CD4-positive, alpha-beta memory T cell (primary cell): ENCODE results near the gene ANOS1. TPM values are rescaled to one million over a fixed set of nuclear protein-coding genes. Genes with fewer than 3 reads are reported as not detected.

Experiments used
- CTCF ChIA-PET: fragments of 350-600 bp; sonication (Branson Sonifier 250); formaldehyde crosslinking; loops from one replicate; lab custom pipeline; 2021; ENCODE audit warnings: inconsistent platforms; ENCODE audit not compliant: partially characterized antibody; lab: Charles Lee
- POLR2A ChIA-PET: fragments of 350-600 bp; sonication (Branson Sonifier 250); formaldehyde crosslinking; loops from one replicate; lab custom pipeline; 2021; ENCODE audit not compliant: partially characterized antibody; lab: Charles Lee
- DNase-seq, 5 donors: peaks; one replicate each; pipeline versions ENCODE4 v3.0.0 to v3.0.0-alpha.2; 2020 to 2022; ENCODE audit warnings: mixed read lengths in 1 of 5
- H3K27ac ChIP-seq: one replicate; pipeline ENCODE4 v1.7.0; 2013; ENCODE audit warnings: low read depth, low read length
- H3K27me3 ChIP-seq: 2 replicates; pipeline ENCODE4 v1.7.0; 2013; ENCODE audit warnings: mild to moderate bottlenecking, low read length, moderate library complexity; ENCODE audit not compliant: insufficient read depth
- H3K36me3 ChIP-seq: 2 replicates; pipeline ENCODE4 v1.7.0; 2013; ENCODE audit warnings: mild to moderate bottlenecking, low read length, moderate library complexity; ENCODE audit not compliant: insufficient read depth
- H3K4me1 ChIP-seq: 2 replicates; pipeline ENCODE4 v1.7.0; 2013; ENCODE audit warnings: mild to moderate bottlenecking, low read length, moderate library complexity; ENCODE audit not compliant: insufficient read depth
- H3K4me3 ChIP-seq, 2 donors: one replicate each; pipeline ENCODE4 v1.7.0; 2013; ENCODE audit warnings: low read length in 2 of 2, mild to moderate bottlenecking in 1 of 2
- H3K9me3 ChIP-seq, 2 donors: one replicate each; pipeline ENCODE4 v1.7.0; 2013; ENCODE audit warnings: low read length in 2 of 2, control low read depth in 1 of 2; ENCODE audit not compliant: control insufficient read depth in 1 of 2
- H3K27ac Mint-ChIP-seq, 7 donors: one replicate each; pipeline ENCODE4 v1.8.0; 2020 to 2021; ENCODE audit warnings: mixed read lengths in 7 of 7, mild to moderate bottlenecking in 6 of 7, inconsistent platforms in 3 of 7, moderate library complexity in 3 of 7
- H3K27me3 Mint-ChIP-seq, 2 donors: one replicate each; pipeline ENCODE4 v1.8.0; 2020 to 2021; ENCODE audit warnings: mixed read lengths in 2 of 2
- H3K36me3 Mint-ChIP-seq, 2 donors: one replicate each; pipeline ENCODE4 v1.8.0; 2020 to 2021; ENCODE audit warnings: mixed read lengths in 2 of 2, inconsistent platforms in 1 of 2, mild to moderate bottlenecking in 1 of 2
- H3K4me1 Mint-ChIP-seq, 4 donors: one replicate each; pipeline ENCODE4 v1.8.0; 2020 to 2021; ENCODE audit warnings: mixed read lengths in 4 of 4, mild to moderate bottlenecking in 1 of 4
- H3K4me3 Mint-ChIP-seq, 8 donors: one replicate each; pipeline ENCODE4 v1.8.0; 2020 to 2021; ENCODE audit warnings: mixed read lengths in 8 of 8, mild to moderate bottlenecking in 7 of 8, moderate library complexity in 6 of 8, inconsistent platforms in 3 of 8
- H3K9me3 Mint-ChIP-seq, 8 donors: one replicate each; pipeline ENCODE4 v1.8.0; 2020 to 2021; ENCODE audit warnings: mixed read lengths in 8 of 8, mild to moderate bottlenecking in 5 of 8, inconsistent platforms in 3 of 8, moderate library complexity in 1 of 8
- intact Hi-C: fragments of 100-400 bp; cut with micrococcal nuclease; formaldehyde crosslinking; loops from one replicate; pipeline ENCODE4 v1.15.1; 2023
- polyA plus RNA-seq, 2 donors: library from polyadenylated mRNA; unstranded; fragments of 300-500 nt; fragmentation: Illumina TruSeq; gene quantifications; one replicate each; pipeline ENCODE4 v1.2.3, GENCODE V29; 2021
- total RNA-seq, 2 experiments: library from RNA; stranded (reverse); gene quantifications; one replicate each; pipeline ENCODE4 v1.2.3, GENCODE V29; 2021

The ANOS1 gene
- total and polyA plus RNA-seq, 4 experiments from 2014 or later: 0.14 to 0.15 TPM; not detected in 2

DNA sequence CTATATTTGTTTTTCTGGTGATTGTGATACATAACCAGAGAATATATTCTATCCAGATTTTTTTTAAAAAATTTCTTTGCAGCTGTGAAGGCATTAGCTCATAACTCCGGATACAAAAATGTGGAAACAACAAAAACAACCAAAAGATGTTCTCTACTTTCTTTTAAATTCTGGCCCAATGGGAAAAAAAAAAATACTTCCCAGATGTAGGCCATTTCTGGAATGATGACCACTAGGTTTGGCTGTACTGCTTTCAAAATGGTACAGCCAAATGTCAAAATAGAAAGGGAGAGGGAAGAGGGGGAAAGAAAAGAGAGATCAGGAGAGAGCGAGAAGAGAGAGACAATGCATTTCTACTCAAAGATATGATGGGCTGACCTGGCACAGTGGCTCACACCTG, 14.6 kb downstream of the ANOS1 start:
- H3K9me3 ChIP-seq: no peaks in the 10 kb centered on the region
- H3K4me3 ChIP-seq: no peak overlapping the region
- H3K4me1 Mint-ChIP-seq: no peaks in the 10 kb centered on the region
- POLR2A ChIA-PET: no interaction called here
- no peaks in the 10 kb centered on the region for H3K27me3 ChIP-seq
- no peaks in the 10 kb centered on the region for H3K4me1 ChIP-seq
- H3K27ac ChIP-seq: no peak overlapping the region
- H3K27me3 Mint-ChIP-seq: peaks cover 0 to under 1% of the 10 kb centered on the region in 2 donors
- no peak for DNase-seq
- H3K36me3 ChIP-seq: no peaks in the 10 kb centered on the region
- no peaks in the 10 kb centered on the region for H3K36me3 Mint-ChIP-seq
- intact Hi-C loops: no loop called here
- peaks cover 0 to under 1% (median 0%) of the 10 kb centered on the region in 8 donors for H3K9me3 Mint-ChIP-seq
- CTCF ChIA-PET: no interaction called here
- no peak overlapping the region for H3K27ac Mint-ChIP-seq
- no peak overlapping the region for H3K4me3 Mint-ChIP-seq

DNA sequence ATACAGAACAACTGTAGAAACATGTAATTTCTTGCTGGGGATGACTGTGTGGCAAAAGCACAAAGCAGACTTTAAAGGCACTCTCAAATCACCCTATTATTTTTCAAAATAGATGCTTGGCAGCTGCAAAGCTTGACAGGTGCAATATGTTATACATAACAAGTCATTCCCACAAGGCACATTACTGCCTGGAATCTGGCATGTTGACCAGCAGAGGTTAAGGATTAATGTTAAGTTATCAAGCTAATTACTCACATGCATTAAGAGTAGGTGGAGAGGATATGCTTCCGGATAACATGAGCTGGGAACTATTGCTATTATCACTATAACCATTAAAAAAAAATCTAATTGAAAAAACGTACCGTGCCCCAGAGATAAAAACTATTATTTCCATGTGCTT, 17.8 kb downstream of the ANOS1 start:
- ChIA-PET CTCF (no interaction called here), POLR2A (no interaction called here)
- no peaks in the 10 kb centered on the region for H3K9me3 ChIP-seq
- H3K27ac Mint-ChIP-seq: no peak overlapping the region
- intact Hi-C loops: no loop called here
- no peaks in the 10 kb centered on the region for H3K4me1 ChIP-seq
- peaks cover 0 to 1% of the 10 kb centered on the region in 2 donors for H3K27me3 Mint-ChIP-seq
- H3K36me3 Mint-ChIP-seq: no peaks in the 10 kb centered on the region
- no peak overlapping the region for H3K27ac ChIP-seq
- no peak overlapping the region for H3K4me3 ChIP-seq
- H3K36me3 ChIP-seq: no peaks in the 10 kb centered on the region
- H3K4me3 Mint-ChIP-seq: no peak overlapping the region
- no peaks in the 10 kb centered on the region for H3K27me3 ChIP-seq
- H3K9me3 Mint-ChIP-seq: no peaks in the 10 kb centered on the region
- DNase-seq: no peak
- no peaks in the 10 kb centered on the region for H3K4me1 Mint-ChIP-seq

DNA sequence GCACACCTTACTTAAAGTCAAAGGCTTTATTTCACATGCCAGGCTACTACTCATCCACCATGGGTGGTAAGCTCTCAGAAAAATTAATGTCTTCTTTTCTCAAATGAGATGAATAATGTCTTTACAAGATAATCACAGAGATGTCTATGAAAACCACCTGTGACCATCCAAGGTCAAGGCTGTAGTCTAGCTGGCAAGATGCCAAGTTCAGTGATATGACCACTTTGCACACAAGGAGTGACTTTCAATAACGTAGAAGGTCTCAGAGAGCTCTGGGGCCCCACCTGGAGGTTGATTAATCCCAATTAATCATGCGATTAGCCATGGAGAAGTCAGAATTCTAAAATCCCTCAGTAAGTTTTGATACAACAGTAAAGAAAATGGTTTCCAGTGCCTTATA, 20.5 kb downstream of the ANOS1 start:
- CTCF ChIA-PET: no interaction called here
- intact Hi-C loops: no loop called here
- Histone ChIP-seq H3K4me1 (no peaks in the 10 kb centered on the region), H3K27me3 (no peaks in the 10 kb centered on the region), H3K36me3 (no peaks in the 10 kb centered on the region), H3K4me3 (no peak overlapping the region), H3K27ac (no peak overlapping the region), H3K9me3 (no peaks in the 10 kb centered on the region)
- H3K9me3 Mint-ChIP-seq: peaks cover 0 to 7% (median 0%) of the 10 kb centered on the region in 8 donors
- peaks cover 2 to 5% of the 10 kb centered on the region in 2 donors for H3K27me3 Mint-ChIP-seq
- no peak for DNase-seq
- POLR2A ChIA-PET: no interaction called here
- no peak overlapping the region for H3K27ac Mint-ChIP-seq
- no peaks in the 10 kb centered on the region for H3K4me1 Mint-ChIP-seq
- no peak overlapping the region for H3K4me3 Mint-ChIP-seq
- H3K36me3 Mint-ChIP-seq: no peaks in the 10 kb centered on the region

GRCh38 chrX:8704184-8704583, 27.8 kb downstream of the ANOS1 start:
- Histone ChIP-seq H3K27ac (no peak overlapping the region), H3K9me3 (no peaks in the 10 kb centered on the region), H3K36me3 (no peaks in the 10 kb centered on the region), H3K4me3 (no peak overlapping the region), H3K4me1 (no peaks in the 10 kb centered on the region), H3K27me3 (no peaks in the 10 kb centered on the region)
- H3K4me1 Mint-ChIP-seq: no peaks in the 10 kb centered on the region
- H3K27me3 Mint-ChIP-seq: peaks cover 2 to 4% of the 10 kb centered on the region in 2 donors
- H3K36me3 Mint-ChIP-seq: no peaks in the 10 kb centered on the region
- peaks cover 0 to 10% (median 5%) of the 10 kb centered on the region in 8 donors for H3K9me3 Mint-ChIP-seq
- ChIA-PET POLR2A (no interaction called here), CTCF (no interaction called here)
- DNase-seq: no peak
- intact Hi-C loops: no loop called here
- H3K27ac Mint-ChIP-seq: no peak overlapping the region
- H3K4me3 Mint-ChIP-seq: peak overlapping the region in 1 of 8 donors; percentile 10

GRCh38 chrX:8692871-8693270, 39.1 kb downstream of the ANOS1 start:
- no peak for DNase-seq
- Mint-ChIP-seq H3K9me3 (peaks cover 0 to 8% (median 0%) of the 10 kb centered on the region in 8 donors), H3K4me1 (no peaks in the 10 kb centered on the region), H3K27ac (no peak overlapping the region), H3K36me3 (no peaks in the 10 kb centered on the region), H3K4me3 (no peak overlapping the region), H3K27me3 (no peaks in the 10 kb centered on the region)
- CTCF ChIA-PET: no interaction called here
- no peaks in the 10 kb centered on the region for H3K27me3 ChIP-seq
- no peaks in the 10 kb centered on the region for H3K9me3 ChIP-seq
- no peaks in the 10 kb centered on the region for H3K4me1 ChIP-seq
- no peak overlapping the region for H3K27ac ChIP-seq
- no peak overlapping the region for H3K4me3 ChIP-seq
- intact Hi-C loops: no loop called here
- no peaks in the 10 kb centered on the region for H3K36me3 ChIP-seq
- POLR2A ChIA-PET: no interaction called here

- Histone ChIP-seq H3K4me1 (no peaks in the 10 kb centered on the region), H3K36me3 (no peaks in the 10 kb centered on the region), H3K9me3 (no peaks in the 10 kb centered on the region), H3K27ac (no peak overlapping the region), H3K27me3 (no peaks in the 10 kb centered on the region), H3K4me3 (no peak overlapping the region)
- Mint-ChIP-seq H3K4me3 (no peak overlapping the region), H3K36me3 (no peaks in the 10 kb centered on the region), H3K9me3 (peaks cover 0 to 3% (median 0%) of the 10 kb centered on the region in 8 donors), H3K4me1 (no peaks in the 10 kb centered on the region), H3K27me3 (no peaks in the 10 kb centered on the region), H3K27ac (no peak overlapping the region)
- CTCF ChIA-PET: no interaction called here
- POLR2A ChIA-PET: no interaction called here
- intact Hi-C loops: no loop called here
- no peak for DNase-seq
These were observed 42.5 kb downstream of the ANOS1 start for GRCh38 chrX:8689473-8689872.

DNA sequence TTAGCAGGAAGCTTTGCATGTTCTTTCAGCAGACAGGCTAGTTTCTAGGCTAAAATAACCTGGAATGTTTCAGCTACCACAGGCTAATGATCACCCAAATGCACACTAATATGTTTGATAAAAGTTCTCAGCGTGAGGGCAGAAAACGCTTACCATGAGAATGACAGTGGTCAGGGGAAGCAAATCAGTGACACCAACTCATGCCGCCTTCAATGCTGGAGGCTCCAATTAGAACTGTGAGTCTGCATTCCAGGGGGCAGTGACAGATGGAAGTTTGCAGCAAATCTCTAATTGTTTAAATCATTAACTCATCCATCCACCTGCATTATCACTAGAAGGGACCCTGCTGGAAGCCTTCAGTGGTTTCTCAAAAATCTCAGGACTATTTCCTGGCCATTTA, 43.2 kb downstream of the ANOS1 start:
- H3K4me3 Mint-ChIP-seq: no peak overlapping the region
- H3K27ac Mint-ChIP-seq: no peak overlapping the region
- Histone ChIP-seq H3K27me3 (no peaks in the 10 kb centered on the region), H3K9me3 (no peaks in the 10 kb centered on the region), H3K27ac (no peak overlapping the region), H3K4me3 (no peak overlapping the region), H3K36me3 (no peaks in the 10 kb centered on the region), H3K4me1 (no peaks in the 10 kb centered on the region)
- POLR2A ChIA-PET: no interaction called here
- no peaks in the 10 kb centered on the region for H3K4me1 Mint-ChIP-seq
- H3K27me3 Mint-ChIP-seq: no peaks in the 10 kb centered on the region
- no peaks in the 10 kb centered on the region for H3K36me3 Mint-ChIP-seq
- CTCF ChIA-PET: no interaction called here
- intact Hi-C loops: no loop called here
- no peak for DNase-seq
- peaks cover 0 to 3% (median 0%) of the 10 kb centered on the region in 8 donors for H3K9me3 Mint-ChIP-seq
